ENCODE measurements around the gene NCAPH2. TPM values are rescaled to one million over a fixed set of nuclear protein-coding genes. Genes with fewer than 3 reads are reported as not detected.

The NCAPH2 gene
- total and polyA plus RNA-seq, 9 of the 15 experiments (the other 6 are each of a cell fraction or from before 2014, with no cell fraction given), result 3.6 to 88.6 (median 32.4) TPM

DNA sequence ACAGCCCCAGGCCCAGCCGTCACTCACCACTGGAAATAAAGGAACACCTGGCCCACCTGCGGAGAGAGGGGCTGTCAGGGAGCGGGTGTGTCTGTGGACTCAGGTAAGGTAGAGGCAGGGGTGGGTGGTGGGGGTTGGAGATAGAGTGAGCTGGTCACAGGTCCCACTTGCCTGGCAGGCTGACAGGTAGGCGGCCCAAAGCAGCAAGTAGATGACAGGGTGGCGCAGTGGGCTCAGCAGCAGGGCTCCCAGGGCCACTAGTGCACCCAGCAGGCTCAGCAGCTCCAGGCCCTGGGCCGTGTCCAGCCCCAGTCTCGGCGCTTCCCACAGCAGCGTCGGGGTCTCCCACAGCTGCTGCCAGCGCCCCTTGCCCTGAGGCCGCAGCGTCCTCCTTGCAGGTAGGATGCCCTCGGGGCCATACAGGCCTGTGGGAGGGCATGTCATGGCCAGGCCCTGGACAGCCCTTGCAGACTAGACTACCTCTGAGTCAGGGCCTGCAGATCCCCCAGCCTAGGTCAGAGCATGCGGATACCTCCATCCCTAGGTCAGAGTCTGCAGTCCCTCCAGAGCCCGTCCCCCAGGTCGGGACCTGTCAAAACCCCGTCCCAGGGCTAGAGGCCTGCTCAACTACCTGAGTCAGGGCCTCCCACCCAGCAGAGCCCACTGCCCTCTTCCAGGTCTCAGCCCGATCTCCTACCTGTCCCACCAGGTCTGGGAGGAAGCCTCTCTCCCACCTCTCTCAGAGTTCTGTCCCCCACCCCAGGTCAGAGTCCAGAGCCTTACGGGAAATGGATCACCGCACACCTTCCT lies 1.2 kb upstream of the NCAPH2 start (continued):
- TF ChIP-seq, protein P1, sequence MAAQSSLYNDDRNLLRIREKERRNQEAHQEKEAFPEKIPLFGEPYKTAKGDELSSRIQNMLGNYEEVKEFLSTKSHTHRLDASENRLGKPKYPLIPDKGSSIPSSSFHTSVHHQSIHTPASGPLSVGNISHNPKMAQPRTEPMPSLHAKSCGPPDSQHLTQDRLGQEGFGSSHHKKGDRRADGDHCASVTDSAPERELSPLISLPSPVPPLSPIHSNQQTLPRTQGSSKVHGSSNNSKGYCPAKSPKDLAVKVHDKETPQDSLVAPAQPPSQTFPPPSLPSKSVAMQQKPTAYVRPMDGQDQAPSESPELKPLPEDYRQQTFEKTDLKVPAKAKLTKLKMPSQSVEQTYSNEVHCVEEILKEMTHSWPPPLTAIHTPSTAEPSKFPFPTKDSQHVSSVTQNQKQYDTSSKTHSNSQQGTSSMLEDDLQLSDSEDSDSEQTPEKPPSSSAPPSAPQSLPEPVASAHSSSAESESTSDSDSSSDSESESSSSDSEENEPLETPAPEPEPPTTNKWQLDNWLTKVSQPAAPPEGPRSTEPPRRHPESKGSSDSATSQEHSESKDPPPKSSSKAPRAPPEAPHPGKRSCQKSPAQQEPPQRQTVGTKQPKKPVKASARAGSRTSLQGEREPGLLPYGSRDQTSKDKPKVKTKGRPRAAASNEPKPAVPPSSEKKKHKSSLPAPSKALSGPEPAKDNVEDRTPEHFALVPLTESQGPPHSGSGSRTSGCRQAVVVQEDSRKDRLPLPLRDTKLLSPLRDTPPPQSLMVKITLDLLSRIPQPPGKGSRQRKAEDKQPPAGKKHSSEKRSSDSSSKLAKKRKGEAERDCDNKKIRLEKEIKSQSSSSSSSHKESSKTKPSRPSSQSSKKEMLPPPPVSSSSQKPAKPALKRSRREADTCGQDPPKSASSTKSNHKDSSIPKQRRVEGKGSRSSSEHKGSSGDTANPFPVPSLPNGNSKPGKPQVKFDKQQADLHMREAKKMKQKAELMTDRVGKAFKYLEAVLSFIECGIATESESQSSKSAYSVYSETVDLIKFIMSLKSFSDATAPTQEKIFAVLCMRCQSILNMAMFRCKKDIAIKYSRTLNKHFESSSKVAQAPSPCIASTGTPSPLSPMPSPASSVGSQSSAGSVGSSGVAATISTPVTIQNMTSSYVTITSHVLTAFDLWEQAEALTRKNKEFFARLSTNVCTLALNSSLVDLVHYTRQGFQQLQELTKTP (IDR thresholded peaks at IDR 0.05; ENCODE audit: low read depth in 1 of 2, partially characterized antibody in 2 of 2), result no peak
- TF ChIP-seq PTTG1 (tag; IDR thresholded peaks at IDR 0.05; ENCODE audit: low read depth) (no peak), XRCC4 (IDR thresholded peaks at IDR 0.05; ENCODE audit: extremely low read depth, insufficient read depth, insufficient read length) (no peak), CHD1 (IDR thresholded peaks at IDR 0.05; ENCODE audit: low read length) (peak; percentile 49), TOE1 (IDR thresholded peaks at IDR 0.05; ENCODE audit: borderline replicate concordance) (no peak), TOE1 (CRISPR knock-in tag; IDR thresholded peaks at IDR 0.05; ENCODE audit: borderline replicate concordance, low read depth) (no peak), MAZ (CRISPR knock-in tag; conservative IDR thresholded peaks at IDR 0.05 in 1 of 2, IDR thresholded peaks at IDR 0.05 in 1 of 2) (0 out of 4 replicates have a peak, but pooled peaks of 1 of the 2 experiments have one; percentile 13)
- TF ChIP-seq, protein P2, sequence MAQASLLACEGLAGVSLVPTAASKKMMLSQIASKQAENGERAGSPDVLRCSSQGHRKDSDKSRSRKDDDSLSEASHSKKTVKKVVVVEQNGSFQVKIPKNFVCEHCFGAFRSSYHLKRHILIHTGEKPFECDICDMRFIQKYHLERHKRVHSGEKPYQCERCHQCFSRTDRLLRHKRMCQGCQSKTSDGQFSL (CRISPR knock-in tag; IDR thresholded peaks at IDR 0.05), result no peak
- TF ChIP-seq, protein P2 (tag; IDR thresholded peaks at IDR 0.05), result no peak
